HG03571 (cell line): ENCODE results near the gene BCL2L11.

ENCODE experiments used
- ATAC-seq: cut with Tn5 transposase; IDR thresholded peaks from one replicate; pipeline ENCODE4 v1.9.1; 2021; ENCODE audit not compliant: unreplicated experiment

BCL2L11 gene

DNA sequence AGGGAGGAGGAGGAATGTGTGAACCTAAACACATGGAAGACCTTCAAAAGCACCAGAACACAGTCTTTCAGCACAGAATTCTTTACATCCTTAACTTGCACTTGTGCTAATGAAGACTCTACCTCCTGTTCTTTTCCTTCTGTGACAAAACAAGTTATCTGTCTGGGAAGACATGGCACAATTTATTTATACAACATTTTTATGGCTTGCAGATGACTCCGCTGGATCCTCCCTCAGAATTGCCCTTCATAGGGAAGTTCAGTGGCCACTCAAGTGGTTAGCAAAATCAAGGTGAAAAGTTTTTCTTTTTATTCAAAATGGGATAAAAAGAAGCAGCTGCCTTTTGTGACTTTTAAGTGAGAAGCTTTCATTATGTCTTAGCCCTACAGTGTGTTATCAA lies 21.4 kb downstream of the BCL2L11 start:
- no peak for ATAC-seq

DNA sequence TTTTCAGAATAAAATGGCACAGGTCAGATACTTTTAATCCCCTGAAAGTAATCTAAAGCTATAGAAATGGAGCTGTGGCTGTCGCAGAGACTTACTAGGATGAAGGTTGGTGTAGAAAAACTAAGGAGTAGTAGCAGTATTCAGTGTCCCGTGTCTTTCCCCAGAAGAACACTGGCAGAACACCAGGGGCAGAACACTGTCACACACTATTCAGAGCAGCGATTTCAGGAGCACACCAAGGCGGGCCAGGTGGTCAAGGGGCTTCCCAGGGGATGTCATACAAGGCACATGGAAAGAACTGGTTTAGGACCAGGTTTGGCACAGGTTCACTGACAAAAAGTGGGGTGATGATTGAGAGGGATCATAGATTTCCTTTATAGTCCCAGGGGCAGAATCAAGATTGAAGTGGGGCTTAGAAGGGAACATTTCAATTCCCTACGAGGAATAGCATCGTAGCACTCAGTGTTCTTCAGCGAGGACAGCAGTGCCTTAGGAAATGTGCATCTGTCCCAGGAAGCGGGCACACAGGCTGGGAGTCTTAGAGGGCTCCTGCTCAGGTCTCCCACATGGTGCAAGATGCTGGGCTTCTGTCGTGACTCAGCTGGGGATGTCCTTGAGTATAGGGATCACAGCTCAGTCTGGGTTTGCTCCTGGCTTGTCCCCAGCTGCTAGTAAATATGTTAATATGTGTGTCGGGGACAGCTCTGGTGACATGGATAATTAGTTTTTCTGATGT lies 22.6 kb downstream of the BCL2L11 start:
- ATAC-seq: no peak

DNA sequence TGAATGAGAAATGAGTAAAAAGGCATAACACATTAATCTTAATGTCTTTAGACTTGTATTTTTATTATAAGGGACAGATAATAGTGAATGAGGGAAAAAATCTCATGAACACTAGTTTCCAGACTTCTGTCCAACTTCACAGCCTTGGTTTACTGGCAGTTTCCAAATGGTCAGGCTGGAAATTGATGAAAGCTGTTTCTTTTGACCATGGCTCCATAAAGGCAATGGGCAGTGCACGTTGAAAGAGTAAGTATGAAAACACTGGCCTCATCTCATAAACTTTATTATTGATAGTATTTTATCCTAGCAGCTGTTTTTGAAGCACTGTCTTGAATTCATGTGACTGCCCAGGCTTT lies 23.1 kb downstream of the BCL2L11 start:
- ATAC-seq: no peak

DNA sequence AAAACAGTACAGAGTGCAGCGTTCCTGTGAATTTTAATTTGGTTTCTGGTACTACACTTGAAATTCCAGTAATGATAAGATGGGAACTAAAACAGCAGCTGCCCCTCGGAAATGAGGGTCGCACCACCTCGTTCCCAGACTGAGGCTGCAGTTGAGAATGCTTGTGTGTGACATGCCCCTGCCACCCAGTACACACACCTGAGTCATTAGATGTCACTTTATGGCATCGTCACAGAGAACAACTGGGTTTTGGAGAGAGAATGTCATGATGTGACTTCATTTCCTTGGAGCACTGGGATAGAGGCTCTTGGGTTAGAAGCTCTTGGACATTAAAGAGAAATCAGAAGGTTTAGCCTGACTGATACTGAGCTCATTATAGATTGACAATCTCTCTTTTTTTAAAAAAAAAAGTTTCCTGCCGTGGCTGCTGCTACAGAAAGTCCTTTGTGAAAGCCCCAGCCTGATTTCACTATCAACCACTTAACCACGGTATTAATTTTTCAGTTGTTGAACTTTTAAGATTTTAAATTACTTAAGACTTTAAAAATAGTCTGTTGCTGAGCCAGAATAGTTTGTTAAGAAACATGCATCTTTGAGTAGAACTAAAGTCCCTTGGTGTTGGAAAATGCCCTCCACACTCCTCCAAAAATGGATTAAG lies 24.5 kb downstream of the BCL2L11 start:
- ATAC-seq: peak; percentile 82

DNA sequence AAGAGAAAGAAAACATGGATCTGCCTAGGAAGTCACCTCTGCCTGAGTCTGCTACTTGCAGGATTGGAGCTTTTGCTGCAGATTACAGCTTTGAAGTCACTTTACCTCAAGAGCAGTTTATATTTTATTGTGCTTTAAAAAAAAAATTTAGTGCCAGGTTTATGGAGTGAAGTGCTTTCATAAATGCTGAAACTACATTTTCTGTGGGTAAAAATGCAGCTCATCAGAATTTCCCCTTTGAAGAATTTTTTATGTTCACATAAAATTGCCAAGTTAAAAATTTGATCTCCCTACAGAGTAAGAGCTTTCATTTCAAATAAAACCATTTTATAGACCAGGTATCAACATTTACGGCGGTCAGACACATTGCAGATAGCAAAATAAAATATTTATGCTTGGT lies 25.2 kb downstream of the BCL2L11 start:
- no peak for ATAC-seq

DNA sequence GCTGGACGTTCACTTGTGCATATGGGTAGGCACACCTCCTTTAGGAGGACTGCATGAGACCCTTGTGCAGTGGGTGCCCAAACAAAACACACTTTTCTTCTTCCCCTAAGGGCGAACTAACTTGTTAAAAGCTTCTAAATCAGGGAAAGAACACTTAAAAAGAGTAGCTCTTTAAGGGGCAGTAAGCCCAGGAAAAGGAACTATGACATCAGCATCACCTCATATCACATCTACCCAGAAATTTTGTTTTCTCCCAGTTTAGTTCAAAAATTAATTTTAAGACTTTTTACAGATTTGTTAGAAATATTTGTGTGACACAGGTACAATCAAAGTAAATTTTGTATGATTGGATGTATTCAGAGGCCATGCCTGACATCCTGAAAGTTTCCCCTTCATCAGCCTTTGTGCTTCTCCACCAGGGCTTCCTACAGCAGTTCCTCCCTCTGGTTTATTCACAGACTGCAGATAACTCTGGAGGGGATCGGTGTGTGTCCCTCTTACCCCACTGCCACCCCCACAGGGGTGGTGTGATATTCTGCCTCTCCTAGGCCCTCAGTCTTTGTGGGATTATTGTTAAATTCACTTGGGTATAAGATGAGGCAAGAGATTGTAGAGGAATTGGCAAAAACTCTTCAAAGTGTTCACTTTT lies 27.6 kb downstream of the BCL2L11 start:
- no peak for ATAC-seq

DNA sequence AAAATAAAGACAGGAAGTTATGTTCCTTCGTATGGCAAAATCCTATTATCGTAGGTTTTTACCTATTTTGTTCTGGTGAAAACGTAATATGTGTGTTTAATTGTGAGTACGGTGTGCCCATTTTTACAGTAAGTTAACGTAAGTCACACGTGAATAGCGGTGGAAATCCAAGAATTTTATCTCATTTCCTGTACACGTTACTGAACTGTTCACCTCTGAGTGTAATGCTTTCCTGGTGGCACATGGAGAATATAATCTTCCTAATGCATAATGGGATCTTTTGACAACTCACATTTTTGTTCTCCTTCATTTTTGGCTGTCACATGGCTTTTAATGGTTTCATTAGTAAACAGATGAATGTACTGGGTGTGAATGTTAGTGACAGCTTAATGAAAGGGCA lies 28.2 kb downstream of the BCL2L11 start:
- no peak for ATAC-seq

DNA sequence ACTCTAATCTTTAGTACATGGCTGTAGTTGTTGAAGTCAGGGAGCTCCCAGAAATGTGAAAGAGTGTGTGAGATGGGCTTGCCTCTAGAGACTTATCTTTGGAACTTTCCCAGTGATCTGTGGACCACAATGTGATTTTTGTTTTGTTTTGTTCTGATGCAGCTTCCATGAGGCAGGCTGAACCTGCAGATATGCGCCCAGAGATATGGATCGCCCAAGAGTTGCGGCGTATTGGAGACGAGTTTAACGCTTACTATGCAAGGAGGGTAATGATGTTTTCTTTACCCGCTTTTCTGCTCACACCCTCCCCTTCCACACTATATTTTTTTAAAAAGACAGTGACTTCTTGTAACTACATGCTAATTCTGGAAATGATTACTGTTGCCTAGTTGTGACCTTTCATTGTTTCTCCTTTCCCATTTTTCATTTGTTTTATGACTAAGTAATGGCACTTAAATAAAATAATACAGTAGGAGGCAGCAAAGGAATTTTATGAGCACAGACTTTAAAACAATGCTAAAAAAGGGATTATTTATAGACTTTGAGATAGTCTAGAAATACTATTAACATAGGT lies 29.3 kb downstream of the BCL2L11 start:
- ATAC-seq: no peak

DNA sequence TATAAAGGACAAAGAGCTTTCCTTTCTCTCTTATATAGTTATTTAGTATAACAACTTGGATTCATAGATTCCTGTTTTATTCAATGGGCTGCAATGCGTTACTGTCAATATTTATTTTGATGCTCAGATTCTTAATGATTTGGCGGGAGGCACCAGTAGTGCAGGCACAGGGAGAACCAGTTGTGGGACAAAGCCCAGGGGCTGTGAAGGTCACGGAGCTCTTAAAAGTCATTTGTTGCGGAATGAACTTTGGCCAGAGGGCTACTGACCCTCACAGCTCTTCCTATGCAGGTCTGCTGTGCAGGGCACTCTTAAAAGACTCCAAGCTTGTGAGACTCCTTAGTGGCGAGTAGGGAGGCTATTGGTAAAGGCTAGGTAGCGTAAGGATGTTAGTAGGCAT lies 34.0 kb downstream of the BCL2L11 start:
- no peak for ATAC-seq

DNA sequence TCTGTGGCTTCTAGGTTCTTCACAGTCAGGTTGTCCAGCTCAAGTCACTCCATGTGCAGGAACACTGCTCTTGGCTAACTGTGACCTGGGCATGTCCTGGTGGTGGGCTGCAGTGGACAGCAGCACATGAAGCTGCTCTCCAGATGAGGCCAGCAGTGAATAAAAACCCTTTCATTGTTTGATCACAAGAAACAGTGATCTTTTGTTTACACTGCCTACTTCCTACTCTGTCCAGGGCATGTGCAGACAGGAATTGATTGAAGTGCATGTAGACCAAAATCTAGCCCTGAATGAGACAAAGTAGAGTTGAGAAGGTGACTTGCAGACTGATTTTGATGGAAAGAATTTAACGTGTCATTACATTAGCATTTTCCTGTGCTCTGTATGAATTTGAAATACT lies 34.9 kb downstream of the BCL2L11 start:
- ATAC-seq: no peak

DNA sequence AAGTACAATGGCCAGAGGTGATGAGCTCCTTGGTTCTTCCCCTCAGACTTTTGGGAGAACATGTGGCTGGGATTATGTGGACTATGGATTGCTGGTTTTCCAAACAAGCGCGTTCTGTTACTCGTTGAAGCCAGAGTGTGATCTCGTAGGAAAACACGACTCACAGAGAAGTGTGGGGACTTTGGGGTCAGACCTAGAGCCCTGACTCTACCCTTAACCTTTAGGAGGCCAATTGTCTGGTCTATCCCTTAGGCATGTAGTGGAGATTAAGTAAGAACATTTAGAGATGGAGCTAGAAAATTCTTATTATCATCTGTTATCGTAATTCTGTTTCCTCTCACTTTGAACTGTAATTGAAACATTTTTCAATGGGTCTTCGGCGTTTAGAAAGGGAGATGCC lies 35.8 kb downstream of the BCL2L11 start:
- ATAC-seq: no peak

DNA sequence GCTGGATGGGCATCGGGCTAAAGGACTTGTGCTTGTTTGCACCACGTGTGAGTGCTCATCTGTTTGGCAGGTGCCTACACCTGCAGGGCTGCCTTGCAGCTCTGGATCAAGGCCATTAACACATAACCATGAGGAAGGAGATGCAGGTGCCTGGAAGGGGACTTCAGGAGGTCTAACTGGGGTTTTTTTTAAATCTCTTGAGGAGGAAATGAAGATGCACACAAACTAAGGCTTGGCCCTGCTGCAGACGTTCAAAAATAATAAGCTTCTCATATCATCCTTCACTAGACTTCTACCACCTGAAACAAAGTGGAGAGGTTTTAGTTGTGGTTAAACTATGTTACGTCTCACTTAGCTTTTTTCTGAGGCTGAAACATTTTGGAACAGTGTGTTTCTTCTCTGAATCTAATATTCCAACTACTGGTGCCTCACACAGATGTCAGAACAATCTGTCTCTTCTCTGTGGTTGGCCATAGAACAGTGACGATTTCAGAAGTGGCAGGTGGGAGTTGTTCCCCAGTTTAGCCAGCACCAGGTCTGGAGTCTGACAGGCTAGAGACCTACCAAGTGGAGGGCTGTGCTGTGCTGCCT lies 36.5 kb downstream of the BCL2L11 start:
- peak; percentile 34 for ATAC-seq

DNA sequence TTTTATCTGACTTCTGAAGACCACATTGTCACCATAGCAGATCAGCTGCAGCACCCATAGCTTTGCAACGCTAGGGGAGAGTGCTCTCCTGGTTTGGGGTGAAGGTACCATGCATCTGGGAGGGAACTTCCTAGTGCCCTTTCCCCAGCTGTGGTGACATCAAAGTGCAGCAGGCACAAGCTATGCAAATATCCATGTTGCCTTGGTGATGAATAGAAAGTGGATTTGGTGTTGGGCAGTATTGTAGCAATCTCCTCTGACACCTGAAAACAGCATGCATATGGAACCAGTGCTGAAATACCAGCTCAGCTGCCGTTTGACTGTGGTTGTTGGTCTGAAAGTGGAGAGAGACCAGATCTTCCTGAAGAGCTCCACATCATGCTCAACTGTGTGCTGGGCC lies 37.1 kb downstream of the BCL2L11 start:
- ATAC-seq: peak; percentile 42

DNA sequence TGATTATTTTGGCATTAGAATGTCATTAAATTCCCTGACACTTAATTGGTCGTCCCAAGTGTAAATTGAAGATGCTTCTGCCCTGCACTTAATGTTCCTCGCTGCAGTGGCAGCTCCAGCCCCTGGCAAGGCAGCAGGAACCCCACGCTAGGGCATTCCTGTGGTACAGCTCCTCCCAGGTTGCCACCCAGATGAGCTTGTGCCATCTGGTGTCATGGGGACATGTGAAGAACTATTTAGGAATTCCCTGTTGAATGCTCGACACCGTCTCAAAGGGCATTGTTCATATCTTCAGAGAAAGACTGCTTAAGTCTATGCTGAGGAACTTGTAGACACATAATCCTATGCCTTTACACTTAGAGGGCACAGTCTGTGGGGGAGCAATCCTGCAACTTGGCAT lies 38.9 kb downstream of the BCL2L11 start:
- no peak for ATAC-seq

DNA sequence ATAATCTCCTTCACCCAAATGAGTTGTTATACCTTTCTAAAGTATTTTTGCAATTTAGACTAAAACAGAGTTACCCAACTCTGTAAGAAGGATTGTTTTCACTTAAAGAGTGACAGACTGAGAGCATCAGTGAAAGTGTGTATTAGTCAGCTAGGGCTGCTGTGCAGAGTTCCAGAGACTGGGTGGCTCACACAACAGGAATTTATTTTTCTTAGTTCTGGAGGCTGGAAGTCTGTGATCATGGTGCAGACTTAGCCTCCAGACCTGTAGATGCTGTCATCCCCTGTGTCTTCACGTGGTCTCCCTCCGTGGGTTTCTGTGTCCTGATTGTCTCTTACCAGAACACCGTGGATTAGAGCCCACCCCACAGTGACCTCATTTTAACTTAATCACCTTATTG lies 40.0 kb downstream of the BCL2L11 start:
- ATAC-seq: no peak

DNA sequence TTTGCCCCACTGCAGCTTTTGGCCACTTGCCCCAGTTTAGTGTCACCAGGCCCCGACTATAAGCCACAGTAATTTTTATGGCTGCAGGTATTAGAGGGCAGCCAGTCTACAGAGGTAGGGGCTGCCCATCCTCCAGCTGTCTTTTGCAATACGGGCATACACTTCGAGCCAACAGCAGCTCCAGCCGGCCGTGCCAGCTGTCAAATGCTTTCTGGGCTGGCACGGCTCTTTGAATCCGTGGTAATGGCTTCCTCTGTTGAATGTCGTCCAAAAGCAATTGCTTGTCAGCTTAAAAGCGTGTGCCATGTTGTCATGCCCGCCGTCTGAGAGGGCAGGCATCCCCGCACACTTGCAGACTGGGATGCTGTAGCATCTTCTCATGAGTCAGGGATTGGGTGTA lies 41.3 kb downstream of the BCL2L11 start:
- ATAC-seq: no peak

DNA sequence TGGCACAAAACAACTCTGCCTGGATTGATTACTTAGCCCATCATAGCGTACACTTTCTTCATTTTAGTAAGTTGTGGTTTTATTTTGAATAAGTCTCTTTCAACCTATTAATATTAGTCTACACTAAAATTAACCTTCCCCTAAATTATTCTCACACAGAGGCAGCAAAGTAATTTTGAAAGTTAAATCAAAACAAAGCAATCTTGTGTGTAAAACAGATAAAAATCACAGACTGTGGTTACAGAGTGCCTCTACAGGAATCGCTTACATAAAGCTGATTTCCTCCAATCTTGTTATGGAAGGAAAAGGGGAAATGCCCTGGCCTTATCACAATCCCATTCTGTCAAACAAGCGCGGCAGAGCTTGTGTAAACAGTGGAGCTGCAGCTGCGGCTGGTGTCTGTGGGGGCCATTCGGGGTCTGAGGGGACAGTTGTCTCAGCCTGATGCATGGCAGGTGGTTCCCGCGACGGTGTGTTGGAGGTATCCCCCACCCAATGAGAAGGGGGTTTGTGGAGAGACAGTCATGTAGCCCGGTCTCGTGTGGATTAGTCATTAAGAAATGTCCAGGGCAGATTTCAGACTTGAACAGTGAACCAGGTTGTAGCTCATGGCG lies 42.1 kb downstream of the BCL2L11 start:
- ATAC-seq: no peak

DNA sequence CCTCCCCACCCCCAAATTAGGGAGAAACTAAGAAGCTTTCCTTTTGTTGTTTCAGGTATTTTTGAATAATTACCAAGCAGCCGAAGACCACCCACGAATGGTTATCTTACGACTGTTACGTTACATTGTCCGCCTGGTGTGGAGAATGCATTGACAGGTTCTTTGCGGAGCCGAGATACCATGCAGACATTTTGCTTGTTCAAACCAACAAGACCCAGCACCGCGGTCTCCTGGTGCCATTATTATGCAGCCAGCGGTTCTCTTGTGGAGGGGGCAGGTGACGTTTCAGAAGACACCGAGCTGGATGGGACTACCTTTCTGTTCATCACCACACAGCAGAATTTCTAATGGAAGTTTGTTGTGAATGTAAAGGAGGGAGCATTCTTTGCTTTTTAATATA lies 43.4 kb downstream of the BCL2L11 start:
- ATAC-seq: no peak

DNA sequence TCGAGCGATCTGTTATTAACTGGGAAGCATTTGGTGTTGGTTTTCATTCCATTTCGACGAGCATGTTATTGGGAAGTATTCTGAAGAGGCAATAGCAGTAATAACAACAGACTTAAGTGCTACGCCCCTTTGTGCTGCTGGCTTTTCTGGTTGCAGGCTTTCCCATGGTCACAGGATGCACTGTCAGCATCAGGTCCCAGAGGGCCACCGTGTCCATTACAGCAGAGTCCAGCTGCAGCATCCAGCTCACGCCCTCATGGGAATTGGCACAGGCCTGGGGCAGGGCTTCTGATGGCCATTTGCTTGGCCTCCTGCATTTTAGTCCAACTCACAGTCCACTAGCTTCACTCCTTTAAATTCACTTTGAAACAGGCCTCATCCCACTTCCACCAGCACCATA lies 44.4 kb downstream of the BCL2L11 start:
- no peak for ATAC-seq

DNA sequence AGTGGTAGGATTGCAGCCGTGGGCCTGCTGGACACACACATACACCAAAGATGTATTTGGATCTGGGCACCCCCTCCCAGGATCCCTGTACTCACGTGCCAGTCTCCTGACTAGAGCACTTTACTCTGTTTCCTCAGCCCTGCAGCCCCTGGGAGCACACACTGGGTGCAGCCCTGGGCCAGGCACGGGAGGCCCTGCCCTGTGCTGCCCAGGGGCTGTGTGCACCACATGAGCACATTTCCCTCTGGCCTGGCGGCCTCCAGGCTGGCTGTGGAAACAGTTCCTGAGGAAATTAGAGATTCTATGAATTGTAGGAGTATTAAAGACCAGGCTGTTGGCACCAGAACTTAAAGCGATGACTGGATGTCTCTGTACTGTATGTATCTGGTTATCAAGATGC lies 45.4 kb downstream of the BCL2L11 start:
- no peak for ATAC-seq

DNA sequence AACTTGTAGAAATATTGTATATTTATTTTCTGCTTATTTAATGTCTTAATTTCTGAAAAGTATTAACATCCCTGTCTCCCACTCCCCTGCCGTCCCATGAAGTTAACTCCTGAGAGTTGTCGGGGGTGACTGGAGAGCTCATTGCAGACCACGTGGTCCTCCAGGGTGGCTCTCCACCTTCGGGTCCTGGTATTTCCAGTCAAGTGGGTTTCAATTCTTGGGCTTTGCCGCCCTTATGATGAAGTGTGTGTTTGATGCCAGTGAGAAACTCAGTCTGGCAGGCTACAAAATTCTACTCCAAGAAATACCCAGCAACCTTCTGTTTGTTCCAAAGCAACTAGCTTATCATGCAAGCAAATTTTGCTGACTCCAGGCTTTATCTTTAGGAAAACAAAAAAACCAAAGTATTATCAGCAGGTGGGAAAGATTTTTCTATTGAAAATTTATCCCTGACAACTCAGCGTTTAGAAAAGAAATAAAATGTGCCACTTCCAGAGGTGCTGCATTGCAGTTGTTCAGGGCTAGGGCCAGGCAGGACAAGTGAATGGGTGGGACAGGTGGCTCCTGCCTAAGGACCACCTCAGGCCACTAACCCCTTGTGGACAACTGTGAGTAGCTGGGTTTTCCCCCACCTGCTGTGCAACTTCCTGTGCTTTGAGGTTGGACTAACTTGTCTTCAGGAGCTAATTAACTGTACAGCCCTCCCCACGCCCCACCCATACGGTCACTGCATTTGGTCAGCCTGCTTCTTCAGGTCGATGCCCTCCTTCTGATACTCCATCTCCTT lies 46.6 kb downstream of the BCL2L11 start:
- no peak for ATAC-seq
